MM.1S (cell line): ENCODE results near the gene TACC2.

Experiments
- EZH2 ChIP-seq: fragments of 300-600 bp; sonication (generic); optimal IDR thresholded peaks from 2 replicates; pipeline ENCODE3; 2017; ENCODE audit warnings: low read depth, mild to moderate bottlenecking, antibody characterized with exemption, low read length, mixed read lengths
- EZH2phosphoT487 ChIP-seq: fragments of 300-600 bp; sonication (generic); IDR thresholded peaks from 2 replicates; pipeline ENCODE4 v1.6.1; 2018; ENCODE audit warnings: antibody characterized with exemption, low read length
- TF ChIP-seq, protein P1 (sequence below): fragments of 300-600 bp; sonication (generic); IDR thresholded peaks from 2 replicates; pipeline ENCODE4 v1.5.1; 2016; ENCODE audit warnings: antibody characterized with exemption, low read length, mixed read lengths

DNA sequence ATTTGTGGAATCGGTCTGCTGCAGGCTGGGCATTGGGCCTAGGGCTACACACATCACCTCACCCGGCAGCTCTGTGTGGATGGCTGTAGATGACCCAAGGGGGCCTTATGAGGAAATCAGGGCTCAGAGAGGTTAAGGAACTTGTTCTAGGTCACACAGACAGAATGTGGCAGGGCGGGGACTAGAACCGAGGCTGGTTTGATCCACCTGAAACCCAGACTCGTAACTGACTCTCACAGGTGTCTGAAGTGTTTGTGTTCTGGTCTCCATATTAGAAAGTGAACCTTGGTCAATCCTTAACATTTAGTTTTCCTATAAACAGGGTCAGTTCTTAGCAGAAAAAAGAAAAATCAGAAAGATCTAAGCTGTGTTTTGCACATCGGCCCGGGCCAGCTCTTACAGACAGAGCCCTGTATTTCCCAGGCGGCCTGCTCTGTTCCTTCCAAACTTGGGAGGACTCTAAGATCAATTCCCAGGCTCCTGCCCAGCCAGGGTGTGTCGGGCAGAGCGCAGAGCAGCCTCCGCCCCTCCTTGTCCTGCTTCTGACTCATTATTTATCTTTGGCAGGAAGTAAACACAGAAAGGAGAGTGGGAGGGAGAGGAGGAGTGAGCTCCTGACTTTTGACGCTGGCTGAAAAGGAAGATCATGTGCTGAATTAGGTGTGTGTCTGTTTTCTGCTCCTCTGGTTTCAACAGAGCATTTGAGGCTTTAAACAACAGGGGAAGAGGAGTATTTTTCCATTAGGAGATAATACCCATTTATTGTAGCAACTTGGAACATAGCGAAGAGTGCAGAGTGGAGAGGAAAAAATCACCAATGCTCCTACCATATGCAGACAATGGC, 74.1 kb downstream of the TACC2 start:
- TF ChIP-seq, protein P1, sequence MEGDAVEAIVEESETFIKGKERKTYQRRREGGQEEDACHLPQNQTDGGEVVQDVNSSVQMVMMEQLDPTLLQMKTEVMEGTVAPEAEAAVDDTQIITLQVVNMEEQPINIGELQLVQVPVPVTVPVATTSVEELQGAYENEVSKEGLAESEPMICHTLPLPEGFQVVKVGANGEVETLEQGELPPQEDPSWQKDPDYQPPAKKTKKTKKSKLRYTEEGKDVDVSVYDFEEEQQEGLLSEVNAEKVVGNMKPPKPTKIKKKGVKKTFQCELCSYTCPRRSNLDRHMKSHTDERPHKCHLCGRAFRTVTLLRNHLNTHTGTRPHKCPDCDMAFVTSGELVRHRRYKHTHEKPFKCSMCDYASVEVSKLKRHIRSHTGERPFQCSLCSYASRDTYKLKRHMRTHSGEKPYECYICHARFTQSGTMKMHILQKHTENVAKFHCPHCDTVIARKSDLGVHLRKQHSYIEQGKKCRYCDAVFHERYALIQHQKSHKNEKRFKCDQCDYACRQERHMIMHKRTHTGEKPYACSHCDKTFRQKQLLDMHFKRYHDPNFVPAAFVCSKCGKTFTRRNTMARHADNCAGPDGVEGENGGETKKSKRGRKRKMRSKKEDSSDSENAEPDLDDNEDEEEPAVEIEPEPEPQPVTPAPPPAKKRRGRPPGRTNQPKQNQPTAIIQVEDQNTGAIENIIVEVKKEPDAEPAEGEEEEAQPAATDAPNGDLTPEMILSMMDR, result no peak
- TF ChIP-seq EZH2, result no peak
- no peak for TF ChIP-seq EZH2phosphoT487
